SKM-1 (cell line): ENCODE data around the gene USP16.
"Not testable (repeated sequence)": the region's sequence is repeated elsewhere in the genome, so short reads cannot be mapped to it uniquely, and the experiment has no call there.

ENCODE experiments used
- DNase-seq: peaks from one replicate; lab custom pipeline; 2025; ENCODE audit not compliant: unreplicated experiment; lab: John Stamatoyannopoulos, UW

The USP16 gene

GRCh38 chr21:29033301-29033700 lies 8.8 kb downstream of the USP16 start:
- DNase-seq, result no peak

- DNase-seq, result no peak
Observed at GRCh38 chr21:29033871-29034270, 9.4 kb downstream of the USP16 start.

GRCh38 chr21:29034678-29035077 lies 10.2 kb downstream of the USP16 start:
- DNase-seq, result no peak

- no peak for DNase-seq
Observed at GRCh38 chr21:29052224-29052623, 27.8 kb downstream of the USP16 start.

GRCh38 chr21:29053011-29053553 lies 28.6 kb downstream of the USP16 start:
- no peak for DNase-seq

GRCh38 chr21:29053656-29054055 lies 29.2 kb downstream of the USP16 start:
- DNase-seq, result no peak

- no peak for DNase-seq
Observed at GRCh38 chr21:29055080-29055479, 30.6 kb downstream of the USP16 start.

GRCh38 chr21:29056005-29056404 lies 31.5 kb downstream of the USP16 start:
- no peak for DNase-seq

GRCh38 chr21:29056538-29057050 lies 32.1 kb downstream of the USP16 start:
- no peak for DNase-seq

- DNase-seq, result peak; percentile 11
Observed at GRCh38 chr21:29064850-29065481, 40.5 kb downstream of the USP16 start.

- no peak for DNase-seq
Observed at GRCh38 chr21:29072873-29073221, 48.4 kb downstream of the USP16 start.

GRCh38 chr21:29073222-29074006 lies 48.9 kb downstream of the USP16 start, which contains the start of gene CCT8:
CCT8 (minus strand) TSS chr21:29073648; CDS start chr21:29073590, 58 bp downstream.
- peak; percentile 99 for DNase-seq

GRCh38 chr21:29074007-29074376 lies 49.5 kb downstream of the USP16 start:
- DNase-seq, result no peak

- DNase-seq, result no peak
Observed at GRCh38 chr21:29074783-29075182, 50.3 kb downstream of the USP16 start.

GRCh38 chr21:29075706-29076466 lies 51.4 kb downstream of the USP16 start:
- DNase-seq, result no peak

- DNase-seq, result not testable (repeated sequence)
Observed at GRCh38 chr21:29076731-29077640, 52.5 kb downstream of the USP16 start.

GRCh38 chr21:29077651-29078090 lies 53.2 kb downstream of the USP16 start:
- no peak for DNase-seq

GRCh38 chr21:29078869-29079767 lies 54.6 kb downstream of the USP16 start:
- peak; percentile 65 for DNase-seq

- DNase-seq, result no peak
Observed at GRCh38 chr21:29080454-29080941, 56.0 kb downstream of the USP16 start.
